ENCODE results near the gene NIPSNAP3A.

NIPSNAP3A gene

DNA sequence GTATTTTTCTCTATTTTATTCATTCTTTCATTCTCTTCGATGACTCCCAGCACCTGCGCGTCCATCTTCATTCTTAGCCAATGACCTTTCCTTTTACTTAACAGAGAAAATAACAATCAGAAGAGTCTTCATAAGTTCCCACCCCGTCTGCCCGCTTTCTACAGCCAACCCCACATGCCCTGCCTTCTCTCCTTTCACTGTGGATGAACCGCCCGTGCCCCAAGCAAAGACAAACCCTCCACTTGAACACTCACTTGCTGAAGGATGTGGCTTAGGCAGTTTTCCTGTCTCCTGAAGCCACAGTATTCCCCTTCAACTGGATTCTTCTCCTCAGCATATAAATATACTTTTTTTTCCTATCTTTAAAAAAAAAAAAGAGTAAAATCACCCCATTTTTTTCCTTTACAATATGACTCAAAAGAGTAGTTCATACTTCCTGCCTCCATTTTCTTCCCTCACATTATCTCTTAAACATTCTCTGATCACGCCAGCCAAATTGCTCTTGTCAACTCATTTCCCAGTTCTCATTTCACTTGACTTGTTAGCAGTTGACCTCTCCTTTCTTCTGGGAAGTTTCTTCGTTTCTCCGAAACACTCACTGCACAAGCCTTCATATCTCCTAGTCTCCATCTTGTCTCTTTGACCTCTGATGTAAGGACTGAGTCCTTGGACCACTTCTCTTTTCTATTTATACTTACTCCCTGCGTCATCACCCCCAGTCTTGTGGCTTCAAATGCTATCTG lies 27.5 kb downstream of the NIPSNAP3A start:
- H3K27me3 ChIP-seq (ENCODE audit: control insufficient read depth, insufficient read depth, low read length), result no peaks in the 10 kb centered on the region
- H3K9me3 ChIP-seq (ENCODE audit: control insufficient read depth, insufficient read depth, low read depth, low read length), result no peaks in the 10 kb centered on the region
- no peaks in the 10 kb centered on the region for H3K4me1 ChIP-seq (ENCODE audit: control insufficient read depth, insufficient read depth, low read length)
- H3K36me3 ChIP-seq (ENCODE audit: control insufficient read depth, insufficient read depth, low read length), result no peaks in the 10 kb centered on the region
- no peak overlapping the region for H3K4me3 ChIP-seq (ENCODE audit: low read depth, low read length)
- H3K9ac ChIP-seq (ENCODE audit: low read length), result no peak overlapping the region
- H3K27ac ChIP-seq (ENCODE audit: low read depth, low read length), result no peak overlapping the region

DNA sequence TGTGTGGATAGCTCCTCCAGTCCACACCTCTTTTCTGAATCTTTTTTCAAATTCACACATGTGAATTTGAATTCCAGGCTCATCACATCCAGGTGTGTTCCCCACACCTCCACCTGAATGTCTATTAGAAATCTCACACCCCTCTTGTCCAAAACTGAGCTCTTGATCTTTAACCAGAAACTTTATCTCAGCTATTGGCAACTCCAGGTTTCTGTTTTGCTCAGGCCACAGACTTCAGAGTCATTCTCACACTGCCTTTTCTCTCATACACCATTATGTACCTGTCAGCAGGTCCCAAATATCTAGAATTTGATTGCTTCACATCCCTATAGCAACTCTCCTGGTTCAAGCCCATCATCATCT lies 28.1 kb downstream of the NIPSNAP3A start:
- H3K9me3 ChIP-seq (ENCODE audit: control insufficient read depth, insufficient read depth, low read depth, low read length), result no peaks in the 10 kb centered on the region
- no peaks in the 10 kb centered on the region for H3K4me1 ChIP-seq (ENCODE audit: control insufficient read depth, insufficient read depth, low read length)
- no peak overlapping the region for H3K4me3 ChIP-seq (ENCODE audit: low read depth, low read length)
- no peaks in the 10 kb centered on the region for H3K27me3 ChIP-seq (ENCODE audit: control insufficient read depth, insufficient read depth, low read length)
- no peaks in the 10 kb centered on the region for H3K36me3 ChIP-seq (ENCODE audit: control insufficient read depth, insufficient read depth, low read length)
- no peak overlapping the region for H3K9ac ChIP-seq (ENCODE audit: low read length)
- H3K27ac ChIP-seq (ENCODE audit: low read depth, low read length), result no peak overlapping the region

DNA sequence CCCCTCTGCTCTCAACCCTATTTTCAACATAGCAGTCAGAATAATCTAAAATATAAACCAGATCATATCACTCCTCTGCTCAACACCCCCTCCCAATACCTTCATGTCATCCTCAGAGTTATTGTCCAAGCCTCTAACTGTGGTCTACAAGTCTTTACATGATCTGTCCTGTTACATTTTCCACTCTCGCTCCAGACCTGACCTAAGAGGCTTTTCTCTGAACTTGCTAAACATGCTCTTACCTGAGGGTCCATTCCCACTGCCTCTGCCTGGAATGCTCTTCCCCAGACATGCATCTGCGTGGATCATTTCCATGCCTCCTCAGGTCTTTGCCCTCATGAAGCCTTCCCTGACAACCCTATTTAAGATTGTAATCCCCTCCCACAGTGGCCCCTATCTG lies 28.5 kb downstream of the NIPSNAP3A start:
- Histone ChIP-seq H3K27me3 (ENCODE audit: control insufficient read depth, insufficient read depth, low read length) (no peaks in the 10 kb centered on the region), H3K9ac (ENCODE audit: low read length) (no peak overlapping the region), H3K4me3 (ENCODE audit: low read depth, low read length) (no peak overlapping the region), H3K27ac (ENCODE audit: low read depth, low read length) (no peak overlapping the region), H3K36me3 (ENCODE audit: control insufficient read depth, insufficient read depth, low read length) (no peaks in the 10 kb centered on the region), H3K4me1 (ENCODE audit: control insufficient read depth, insufficient read depth, low read length) (no peaks in the 10 kb centered on the region), H3K9me3 (ENCODE audit: control insufficient read depth, insufficient read depth, low read depth, low read length) (no peaks in the 10 kb centered on the region)

DNA sequence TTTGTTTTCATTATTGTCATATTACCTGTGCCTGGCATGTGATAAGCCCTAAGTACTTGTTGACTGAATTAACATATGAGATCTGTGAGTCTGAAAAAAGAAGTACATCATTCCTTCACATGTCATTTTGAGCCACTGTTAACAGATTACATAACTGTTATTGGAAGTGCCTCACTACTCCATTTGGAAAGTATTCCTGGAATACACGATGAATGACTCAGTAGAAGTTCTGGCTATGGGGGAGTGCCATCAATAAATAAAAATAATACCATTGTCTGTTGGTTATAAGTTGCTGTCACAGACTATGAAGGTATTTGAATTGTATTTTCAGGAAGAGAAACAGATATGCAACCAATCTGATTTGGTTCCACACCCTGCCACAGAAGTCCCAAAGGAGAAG lies 29.3 kb downstream of the NIPSNAP3A start:
- Histone ChIP-seq H3K9me3 (ENCODE audit: control insufficient read depth, insufficient read depth, low read depth, low read length) (no peaks in the 10 kb centered on the region), H3K36me3 (ENCODE audit: control insufficient read depth, insufficient read depth, low read length) (no peaks in the 10 kb centered on the region), H3K4me3 (ENCODE audit: low read depth, low read length) (no peak overlapping the region), H3K9ac (ENCODE audit: low read length) (no peak overlapping the region), H3K27ac (ENCODE audit: low read depth, low read length) (no peak overlapping the region), H3K27me3 (ENCODE audit: control insufficient read depth, insufficient read depth, low read length) (no peaks in the 10 kb centered on the region), H3K4me1 (ENCODE audit: control insufficient read depth, insufficient read depth, low read length) (no peaks in the 10 kb centered on the region)

DNA sequence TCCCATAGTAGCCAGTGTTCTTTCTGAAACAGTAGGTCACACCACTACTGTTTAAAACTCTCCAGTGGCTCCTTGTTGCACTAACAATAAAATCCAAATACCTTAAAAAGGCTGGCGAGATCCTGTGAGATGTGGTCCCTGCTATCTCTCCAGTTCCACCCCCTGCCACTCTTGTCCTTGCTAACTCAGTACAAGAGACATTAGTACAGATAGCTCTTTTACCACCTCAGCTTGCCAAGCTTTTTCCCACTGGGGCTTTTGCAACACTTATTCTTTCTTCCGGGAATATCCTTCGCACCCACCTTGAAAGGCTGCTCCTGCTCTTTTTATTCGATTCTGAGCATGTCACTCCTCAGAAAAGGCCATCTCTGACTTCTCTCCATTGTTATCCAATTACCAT lies 31.3 kb downstream of the NIPSNAP3A start:
- Histone ChIP-seq H3K4me1 (ENCODE audit: control insufficient read depth, insufficient read depth, low read length) (no peaks in the 10 kb centered on the region), H3K27ac (ENCODE audit: low read depth, low read length) (no peak overlapping the region), H3K9ac (ENCODE audit: low read length) (no peak overlapping the region), H3K9me3 (ENCODE audit: control insufficient read depth, insufficient read depth, low read depth, low read length) (no peaks in the 10 kb centered on the region), H3K27me3 (ENCODE audit: control insufficient read depth, insufficient read depth, low read length) (no peaks in the 10 kb centered on the region), H3K4me3 (ENCODE audit: low read depth, low read length) (no peak overlapping the region), H3K36me3 (ENCODE audit: control insufficient read depth, insufficient read depth, low read length) (no peaks in the 10 kb centered on the region; the same call in 1 of the 2 replicates)

DNA sequence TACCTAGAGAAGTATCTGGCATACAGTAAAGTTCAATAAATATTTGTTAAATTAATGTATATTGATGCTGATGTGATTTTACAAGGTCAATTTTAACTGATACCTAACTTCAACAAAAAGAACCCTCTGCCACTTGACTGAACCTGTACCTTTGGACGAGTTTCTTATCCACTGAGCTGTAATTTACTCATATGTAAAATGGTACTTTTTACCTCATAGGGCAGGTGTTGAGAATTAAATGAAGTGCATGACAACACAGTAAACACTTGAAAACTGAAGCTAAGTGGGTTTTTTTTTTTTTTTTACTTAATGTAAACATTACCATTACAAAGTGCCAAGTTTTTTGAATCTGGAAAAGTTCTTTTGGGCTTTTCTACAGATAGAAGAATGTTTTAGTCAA lies 31.9 kb downstream of the NIPSNAP3A start:
- Histone ChIP-seq H3K27me3 (ENCODE audit: control insufficient read depth, insufficient read depth, low read length) (no peaks in the 10 kb centered on the region), H3K4me3 (ENCODE audit: low read depth, low read length) (no peak overlapping the region), H3K9me3 (ENCODE audit: control insufficient read depth, insufficient read depth, low read depth, low read length) (no peaks in the 10 kb centered on the region), H3K4me1 (ENCODE audit: control insufficient read depth, insufficient read depth, low read length) (no peaks in the 10 kb centered on the region), H3K9ac (ENCODE audit: low read length) (no peak overlapping the region), H3K27ac (ENCODE audit: low read depth, low read length) (no peak overlapping the region), H3K36me3 (ENCODE audit: control insufficient read depth, insufficient read depth, low read length) (peaks cover 3% of the 10 kb centered on the region; the same call in 1 of the 2 replicates)

DNA sequence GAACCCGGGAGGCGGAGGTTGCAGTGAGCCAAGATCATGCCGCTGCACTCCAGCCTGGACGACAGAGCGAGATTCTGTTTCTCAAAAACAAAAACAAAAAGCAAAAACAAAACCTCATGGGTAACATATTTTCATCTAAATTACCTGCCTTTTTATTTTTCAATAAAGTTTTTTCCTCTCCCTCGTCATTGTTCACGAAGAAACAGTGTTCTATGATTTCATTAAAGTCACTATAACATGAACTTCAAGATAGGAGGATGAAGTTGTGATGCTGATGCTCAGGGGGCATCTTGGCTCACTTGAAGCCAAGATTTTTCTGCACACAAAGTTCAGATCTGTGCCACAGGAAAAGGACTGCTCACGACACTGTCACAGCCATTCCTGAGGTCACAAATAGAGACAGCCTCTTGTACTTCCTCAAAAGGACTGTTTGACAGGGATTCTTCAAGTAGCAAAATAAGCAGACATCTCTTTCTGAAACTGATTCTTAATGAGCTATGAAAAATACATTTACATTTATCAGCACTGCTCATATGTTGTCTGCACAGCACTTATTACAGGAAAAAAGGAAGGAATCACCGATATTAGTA lies 32.6 kb downstream of the NIPSNAP3A start:
- Histone ChIP-seq H3K9me3 (ENCODE audit: control insufficient read depth, insufficient read depth, low read depth, low read length) (no peaks in the 10 kb centered on the region), H3K27ac (ENCODE audit: low read depth, low read length) (no peak overlapping the region), H3K9ac (ENCODE audit: low read length) (no peak overlapping the region), H3K4me3 (ENCODE audit: low read depth, low read length) (no peak overlapping the region), H3K27me3 (ENCODE audit: control insufficient read depth, insufficient read depth, low read length) (no peaks in the 10 kb centered on the region), H3K4me1 (ENCODE audit: control insufficient read depth, insufficient read depth, low read length) (no peaks in the 10 kb centered on the region), H3K36me3 (ENCODE audit: control insufficient read depth, insufficient read depth, low read length) (peaks cover 3% of the 10 kb centered on the region; the same call in 1 of the 2 replicates)

DNA sequence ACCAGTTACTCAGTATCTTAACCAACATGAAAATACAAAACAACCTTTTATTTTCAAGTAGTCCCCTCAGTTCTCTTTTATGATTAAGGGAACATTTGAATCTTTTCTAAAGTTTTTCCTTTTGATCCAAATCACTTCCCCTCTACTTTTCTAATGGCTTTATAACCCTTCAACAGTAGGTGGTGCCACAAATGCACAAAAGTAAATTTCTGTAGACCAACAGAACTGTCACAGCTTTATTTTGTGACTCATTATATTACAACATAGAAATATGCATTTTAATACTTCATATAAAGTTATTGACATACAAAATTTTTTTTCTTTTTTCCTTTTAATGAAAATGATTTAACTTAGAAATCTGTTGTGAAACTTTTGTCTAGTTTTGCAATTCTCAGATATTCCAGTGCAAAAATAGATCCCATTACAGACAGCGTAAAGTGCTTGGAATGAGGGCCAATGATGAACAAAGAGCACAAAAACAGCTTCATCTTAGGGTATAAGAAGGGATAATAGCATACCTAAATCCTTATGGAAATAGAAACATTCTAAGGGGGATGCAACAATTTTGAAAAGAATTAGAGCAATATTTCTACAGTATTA lies 33.4 kb downstream of the NIPSNAP3A start:
- Histone ChIP-seq H3K27me3 (ENCODE audit: control insufficient read depth, insufficient read depth, low read length) (no peaks in the 10 kb centered on the region), H3K4me3 (ENCODE audit: low read depth, low read length) (no peak overlapping the region), H3K27ac (ENCODE audit: low read depth, low read length) (no peak overlapping the region), H3K36me3 (ENCODE audit: control insufficient read depth, insufficient read depth, low read length) (peaks cover 6% of the 10 kb centered on the region; the same call in 1 of the 2 replicates), H3K9ac (ENCODE audit: low read length) (no peak overlapping the region), H3K4me1 (ENCODE audit: control insufficient read depth, insufficient read depth, low read length) (no peaks in the 10 kb centered on the region), H3K9me3 (ENCODE audit: control insufficient read depth, insufficient read depth, low read depth, low read length) (no peaks in the 10 kb centered on the region)

DNA sequence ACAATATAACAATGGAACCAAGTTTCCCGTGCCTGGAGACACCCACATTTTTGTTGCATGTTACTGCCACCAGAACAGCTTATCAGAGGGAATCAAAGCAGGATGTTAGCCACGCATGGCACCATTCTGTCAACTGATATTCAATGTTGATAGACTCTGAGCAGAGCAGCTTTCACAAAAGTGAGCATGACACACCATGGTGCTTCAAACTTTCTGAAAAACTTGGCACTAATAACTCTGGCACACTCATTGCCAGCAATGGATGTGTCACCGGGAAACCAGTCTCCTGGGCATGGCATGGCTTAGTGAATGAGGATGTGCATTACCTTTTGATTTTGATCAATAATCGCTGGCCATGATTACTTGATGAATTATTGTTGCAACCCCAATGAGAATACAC lies 36.1 kb downstream of the NIPSNAP3A start:
- H3K27me3 ChIP-seq (ENCODE audit: control insufficient read depth, insufficient read depth, low read length), result no peaks in the 10 kb centered on the region
- peaks cover 16% of the 10 kb centered on the region; the same call in 1 of the 2 replicates for H3K36me3 ChIP-seq (ENCODE audit: control insufficient read depth, insufficient read depth, low read length)
- no peak overlapping the region for H3K4me3 ChIP-seq (ENCODE audit: low read depth, low read length)
- H3K27ac ChIP-seq (ENCODE audit: low read depth, low read length), result no peak overlapping the region
- H3K9ac ChIP-seq (ENCODE audit: low read length), result no peak overlapping the region
- H3K9me3 ChIP-seq (ENCODE audit: control insufficient read depth, insufficient read depth, low read depth, low read length), result no peaks in the 10 kb centered on the region
- no peaks in the 10 kb centered on the region for H3K4me1 ChIP-seq (ENCODE audit: control insufficient read depth, insufficient read depth, low read length)

DNA sequence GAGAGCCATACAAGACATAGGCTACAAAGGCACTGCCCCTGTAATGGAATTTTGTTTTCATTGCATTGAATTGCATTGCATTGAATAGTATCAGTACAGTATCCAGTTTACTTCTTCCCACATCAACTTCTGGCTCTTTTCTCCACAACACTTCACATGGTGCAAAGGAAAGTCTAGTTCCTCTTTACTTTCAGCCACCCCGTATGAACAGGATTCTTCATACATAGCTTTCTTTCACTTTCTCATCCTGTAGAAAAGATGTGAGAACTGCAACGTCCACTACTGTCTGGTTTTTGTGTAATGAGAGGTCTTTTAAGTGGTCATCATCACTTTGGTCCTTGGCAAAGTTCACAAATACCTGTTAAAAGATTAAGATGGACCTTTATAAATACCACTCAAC lies 36.6 kb downstream of the NIPSNAP3A start:
- H3K9ac ChIP-seq (ENCODE audit: low read length), result no peak overlapping the region
- no peak overlapping the region for H3K4me3 ChIP-seq (ENCODE audit: low read depth, low read length)
- no peaks in the 10 kb centered on the region for H3K27me3 ChIP-seq (ENCODE audit: control insufficient read depth, insufficient read depth, low read length)
- no peak overlapping the region for H3K27ac ChIP-seq (ENCODE audit: low read depth, low read length)
- H3K9me3 ChIP-seq (ENCODE audit: control insufficient read depth, insufficient read depth, low read depth, low read length), result no peaks in the 10 kb centered on the region
- no peaks in the 10 kb centered on the region for H3K4me1 ChIP-seq (ENCODE audit: control insufficient read depth, insufficient read depth, low read length)
- H3K36me3 ChIP-seq (ENCODE audit: control insufficient read depth, insufficient read depth, low read length), result peaks cover 21% of the 10 kb centered on the region; the same call in 1 of the 2 replicates

DNA sequence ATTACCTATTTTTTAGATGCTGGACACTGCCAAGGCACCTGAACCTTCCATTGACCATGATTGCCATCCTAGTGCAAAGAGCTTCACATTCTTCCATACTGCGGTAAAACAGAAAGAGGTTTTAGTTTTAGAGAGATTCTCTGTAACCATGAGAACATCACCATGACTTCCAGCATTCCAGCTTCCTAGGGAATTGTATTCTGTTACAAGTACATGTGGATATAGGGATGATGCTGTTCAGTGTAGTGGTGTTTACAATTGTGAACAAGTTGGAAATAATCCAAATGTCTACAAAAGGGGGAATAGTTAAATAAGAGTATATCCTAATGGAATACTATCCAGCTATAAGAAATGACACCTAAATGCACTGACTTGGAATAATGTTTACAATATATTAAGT lies 38.8 kb downstream of the NIPSNAP3A start:
- Histone ChIP-seq H3K36me3 (ENCODE audit: control insufficient read depth, insufficient read depth, low read length) (peaks cover 22% of the 10 kb centered on the region; the same call in 1 of the 2 replicates), H3K9ac (ENCODE audit: low read length) (no peak overlapping the region), H3K27me3 (ENCODE audit: control insufficient read depth, insufficient read depth, low read length) (no peaks in the 10 kb centered on the region), H3K27ac (ENCODE audit: low read depth, low read length) (no peak overlapping the region), H3K4me3 (ENCODE audit: low read depth, low read length) (no peak overlapping the region), H3K4me1 (ENCODE audit: control insufficient read depth, insufficient read depth, low read length) (no peaks in the 10 kb centered on the region), H3K9me3 (ENCODE audit: control insufficient read depth, insufficient read depth, low read depth, low read length) (no peaks in the 10 kb centered on the region)

Data from HUES6 (cell line).